Lung (tissue), 12 donors: ENCODE data around the gene TOPAZ1. TPM values are rescaled to one million over a fixed set of nuclear protein-coding genes. Genes with fewer than 3 reads are reported as not detected.

Experiments used
- ATAC-seq: fragments of 200-7000 bp; cut with Tn5 transposase; one replicate; pipeline ENCODE4 v1.9.1; 2020; ENCODE audit warnings: moderate number of reproducible peaks; ENCODE audit not compliant: insufficient read depth, low FRiP score
- DNase-seq, 3 donors: peaks; one replicate each; pipeline ENCODE4 v3.0.0-alpha.2; 2013 to 2017
- H3K27ac ChIP-seq, 2 donors: one replicate each; pipeline ENCODE4 v1.5.1; 2013; ENCODE audit warnings: mild to moderate bottlenecking in 2 of 2, moderate library complexity in 2 of 2, control low read depth in 1 of 2, inconsistent platforms in 1 of 2, low read depth in 1 of 2, low read length in 1 of 2
- H3K27me3 ChIP-seq, 3 donors: one replicate each; pipeline ENCODE4 v1.5.1; 2013; ENCODE audit warnings: low read length in 2 of 3; ENCODE audit not compliant: control insufficient read depth in 3 of 3, insufficient read depth in 3 of 3
- H3K36me3 ChIP-seq, 4 donors: one replicate each; pipeline ENCODE4 v1.5.1; 2013; ENCODE audit warnings: low read length in 4 of 4, mild to moderate bottlenecking in 1 of 4, moderate library complexity in 1 of 4; ENCODE audit not compliant: control insufficient read depth in 4 of 4, insufficient read depth in 4 of 4
- H3K4me1 ChIP-seq, 5 donors: one replicate each; pipeline ENCODE4 v1.5.1; 2013; ENCODE audit warnings: low read length in 5 of 5, mild to moderate bottlenecking in 2 of 5, moderate library complexity in 1 of 5; ENCODE audit not compliant: control insufficient read depth in 5 of 5, insufficient read depth in 5 of 5
- H3K4me3 ChIP-seq: one replicate; pipeline ENCODE4 v1.5.1; 2013; ENCODE audit warnings: mild to moderate bottlenecking, control low read depth, moderate library complexity
- H3K9ac ChIP-seq, 2 donors: one replicate each; pipeline ENCODE4 v1.5.1; 2013; ENCODE audit warnings: low read length in 2 of 2, control low read depth in 1 of 2; ENCODE audit not compliant: insufficient read depth in 1 of 2
- H3K9me3 ChIP-seq, 4 donors: one replicate each; pipeline ENCODE4 v1.5.1; 2013; ENCODE audit warnings: low read length in 3 of 4, mild to moderate bottlenecking in 1 of 4, moderate library complexity in 1 of 4; ENCODE audit not compliant: control insufficient read depth in 4 of 4, insufficient read depth in 3 of 4
- CTCF ChIP-seq: IDR thresholded peaks from 2 replicates; pipeline ENCODE4 v1.5.1; 2012; ENCODE audit warnings: mild to moderate bottlenecking; ENCODE audit errors: control extremely low read depth, extremely low read depth
- WGBS, 2 donors: extraction: QIAGEN DNeasy Blood & Tissue Kit; methylation state at CpG; one replicate each; pipeline ENCODE4 v1.1.7; 2013; 5-methylcytosine and 5-hydroxymethylcytosine counted together
- polyA plus RNA-seq, 2 donors: library from polyadenylated mRNA; stranded (reverse); fragments of 200-250 nt; gene quantifications; one replicate each; pipeline ENCODE4 v1.2.1, GENCODE V29; 2013
- total RNA-seq, 2 donors: library from RNA; depleted of rRNA in 1 of 2; stranded (reverse); fragments of >200 nt in 1 of 2; gene quantifications; one replicate each; pipeline ENCODE4 v1.2.1, GENCODE V29; 2014 to 2021
- donor health status: control.
- donor health status: control.
- donor health status: Bipolar disorder and iron deficiency.
- donor health status: healthy.
- donor health status: DM: yes; HTN: yes; CAD: no.

The TOPAZ1 gene
- total and polyA plus RNA-seq, 4 donors: not detected

- WGBS, 2 donors: 26 to 47% methylated on average over 2 of the region's 2 CpGs
- DNase-seq (no peak), ATAC-seq (no peak)
- Histone ChIP-seq H3K9ac (no peak overlapping the region), H3K4me3 (no peak overlapping the region), H3K36me3 (no peaks in the 10 kb centered on the region), H3K9me3 (no peaks in the 10 kb centered on the region), H3K27ac (no peak overlapping the region), H3K27me3 (peaks cover 0 to 3% (median 0%) of the 10 kb centered on the region in 3 donors), H3K4me1 (no peaks in the 10 kb centered on the region)
- TF ChIP-seq CTCF: no peak
These were observed 84.3 kb downstream of the TOPAZ1 start for GRCh38 chr3:44326019-44326418.

GRCh38 chr3:44326515-44326914 lies 84.8 kb downstream of the TOPAZ1 start:
- ATAC-seq (no peak), DNase-seq (no peak)
- H3K9ac ChIP-seq: no peak overlapping the region
- H3K4me1 ChIP-seq: no peaks in the 10 kb centered on the region
- H3K9me3 ChIP-seq: no peaks in the 10 kb centered on the region
- H3K27ac ChIP-seq: no peak overlapping the region
- WGBS, 2 donors: 85 to 93% methylated on average over 3 of the region's 3 CpGs
- peaks cover 0 to 3% (median 0%) of the 10 kb centered on the region in 3 donors for H3K27me3 ChIP-seq
- H3K36me3 ChIP-seq: no peaks in the 10 kb centered on the region
- TF ChIP-seq CTCF: no peak
- no peak overlapping the region for H3K4me3 ChIP-seq

- H3K27me3 ChIP-seq: peaks cover 0 to 3% (median 0%) of the 10 kb centered on the region in 3 donors
- ATAC-seq (no peak), DNase-seq (no peak)
- no peaks in the 10 kb centered on the region for H3K36me3 ChIP-seq
- H3K9me3 ChIP-seq: no peaks in the 10 kb centered on the region
- H3K27ac ChIP-seq: no peak overlapping the region
- H3K9ac ChIP-seq: no peak overlapping the region
- no peaks in the 10 kb centered on the region for H3K4me1 ChIP-seq
- H3K4me3 ChIP-seq: no peak overlapping the region
- no peak for TF ChIP-seq CTCF
These were observed 88.3 kb downstream of the TOPAZ1 start for GRCh38 chr3:44329946-44330345.

GRCh38 chr3:44330444-44330843 lies 88.8 kb downstream of the TOPAZ1 start:
- no peak for ATAC-seq
- H3K4me1 ChIP-seq: no peaks in the 10 kb centered on the region
- H3K9ac ChIP-seq: no peak overlapping the region
- H3K36me3 ChIP-seq: no peaks in the 10 kb centered on the region
- no peaks in the 10 kb centered on the region for H3K9me3 ChIP-seq
- no peak for DNase-seq
- no peak overlapping the region for H3K27ac ChIP-seq
- no peak for TF ChIP-seq CTCF
- WGBS, 2 donors: 64 to 78% methylated on average over 2 of the region's 2 CpGs
- no peak overlapping the region for H3K4me3 ChIP-seq
- H3K27me3 ChIP-seq: peaks cover 0 to 3% (median 0%) of the 10 kb centered on the region in 3 donors
